GM12878 (cell line): ENCODE results near the gene IFI27L1. TPM values are rescaled to one million over a fixed set of nuclear protein-coding genes. Genes with fewer than 3 reads are reported as not detected.

Experiments
- ATAC-seq: fragments of 200-7000 bp; cut with Tn5 transposase; 3 replicates; pipeline ENCODE4 v1.9.1; 2020; ENCODE audit warnings: mild to moderate bottlenecking, moderate library complexity
- BruUV-seq: library from RNA; stranded (reverse); fragments of 400-500 nt; replicated peaks from 2 replicates; lab custom pipeline; 2021; lab: Mats Ljungman, UMichigan
- CTCF ChIA-PET: fragments of 300-600 bp; sonication (Branson Sonifier 250); formaldehyde crosslinking; extraction: SDS; loops from one replicate; lab custom pipeline; 2021; ENCODE audit warnings: inconsistent platforms; lab: Yijun Ruan, JAX
- POLR2A ChIA-PET: fragments of 350-600 bp; formaldehyde crosslinking; extraction: SDS; loops from one replicate; lab custom pipeline; 2021; ENCODE audit warnings: inconsistent platforms; lab: Charles Lee
- RAD21 ChIA-PET: fragments of 300-600 bp; sonication (Branson Sonifier 250); formaldehyde crosslinking; loops from one replicate; lab custom pipeline; 2023; ENCODE audit warnings: antibody characterized with exemption; ENCODE audit not compliant: unreplicated experiment; lab: Charles Lee
- SMC1A ChIA-PET: fragments of 300-600 bp; sonication (Branson Sonifier 250); formaldehyde crosslinking; loops from one replicate; lab custom pipeline; 2023; ENCODE audit not compliant: unreplicated experiment, uncharacterized antibody; lab: Charles Lee
- DNase-seq: peaks from one replicate; pipeline ENCODE4 v3.0.0-alpha.2; 2011; ENCODE audit warnings: low read depth, low spot score
- FAIRE-seq: peaks from 3 replicates; lab custom pipeline; 2011; peaks lifted over from hg19 to GRCh38; lab: Jason Lieb, UNC
- H2AFZ ChIP-seq: 2 replicates; pipeline ENCODE4 v1.6.0; 2011; ENCODE audit warnings: low read depth, low read length, control low read depth; ENCODE audit not compliant: control insufficient read depth
- H3K27ac ChIP-seq: 2 replicates; pipeline ENCODE4 v1.5.1; 2011; ENCODE audit warnings: control low read depth; ENCODE audit not compliant: control insufficient read depth, insufficient read depth
- H3K27me3 ChIP-seq, 2 experiments: replicated peaks in 1 of 2; 2 replicates each; pipeline versions ENCODE4 v1.6.0 to v1.6.1; 2011; ENCODE audit warnings: low read length in 1 of 2; ENCODE audit not compliant: control insufficient read depth in 2 of 2, insufficient read depth in 2 of 2
- H3K36me3 ChIP-seq, 2 experiments: 2 replicates each; pipeline ENCODE4 v1.5.1; 2011; ENCODE audit warnings: low read length in 1 of 2; ENCODE audit not compliant: control insufficient read depth in 2 of 2, insufficient read depth in 2 of 2
- H3K4me1 ChIP-seq: 2 replicates; pipeline ENCODE4 v1.6.1; 2011; ENCODE audit warnings: mild to moderate bottlenecking, low read length, moderate library complexity, mixed read lengths; ENCODE audit not compliant: control insufficient read depth, insufficient read depth
- H3K4me2 ChIP-seq: 2 replicates; pipeline ENCODE4 v1.6.0; 2011; ENCODE audit warnings: control low read depth; ENCODE audit not compliant: control insufficient read depth, insufficient read depth
- H3K4me3 ChIP-seq: fragments of 200-600 bp; sonication (generic); 2 replicates; pipeline ENCODE4 v1.5.1; 2016
- H3K79me2 ChIP-seq: 2 replicates; pipeline ENCODE4 v1.6.0; 2011; ENCODE audit warnings: low read length; ENCODE audit not compliant: control insufficient read depth, insufficient read depth
- H3K9ac ChIP-seq: 2 replicates; pipeline ENCODE4 v1.8.0; 2011; ENCODE audit warnings: low read length, control low read depth, mixed read lengths; ENCODE audit not compliant: control insufficient read depth, insufficient read depth
- H3K9me3 ChIP-seq: replicated peaks from 3 replicates; pipeline ENCODE4 v1.5.1; 2011; ENCODE audit warnings: mild to moderate bottlenecking, low read length; ENCODE audit not compliant: control insufficient read depth, insufficient read depth
- H4K20me1 ChIP-seq: 2 replicates; pipeline ENCODE4 v1.6.0; 2011; ENCODE audit not compliant: control insufficient read depth, insufficient read depth
- ASH2L ChIP-seq: fragments of 300-600, 200-600 bp; sonication (generic); IDR thresholded peaks from 2 replicates; pipeline ENCODE4 v1.6.1; 2017; ENCODE audit warnings: low read depth, mild to moderate bottlenecking, borderline replicate concordance
- CREB1 ChIP-seq: IDR thresholded peaks from 2 replicates; pipeline ENCODE4 v1.6.1; 2012; ENCODE audit warnings: low read depth, mild to moderate bottlenecking, inconsistent platforms
- DPF2 ChIP-seq: fragments of 450-650 bp; IDR thresholded peaks from 2 replicates; pipeline ENCODE4 v1.6.1; 2017; ENCODE audit warnings: mild to moderate bottlenecking
- ETV6 ChIP-seq, 2 experiments: fragments of 450-650 bp in 1 of 2; IDR thresholded peaks in 1 of 2; conservative IDR thresholded peaks in 1 of 2; 2 replicates each; pipeline ENCODE4 v1.6.1; 2014; ENCODE audit warnings: antibody characterized with exemption in 1 of 2, borderline replicate concordance in 1 of 2, low read depth in 1 of 2, mild to moderate bottlenecking in 1 of 2, moderate library complexity in 1 of 2
- FOXK2 ChIP-seq: fragments of 450-650 bp; IDR thresholded peaks from 2 replicates; pipeline ENCODE4 v1.6.1; 2017; ENCODE audit warnings: mild to moderate bottlenecking, moderate library complexity
- MTA2 ChIP-seq: fragments of 450-650 bp; IDR thresholded peaks from 2 replicates; pipeline ENCODE4 v1.6.1; 2016; ENCODE audit warnings: low read depth, mild to moderate bottlenecking, moderate library complexity
- MYC ChIP-seq: IDR thresholded peaks from 2 replicates; pipeline ENCODE4 v1.6.1; 2011; ENCODE audit warnings: mild to moderate bottlenecking, low read length, moderate library complexity, inconsistent platforms; ENCODE audit not compliant: insufficient read depth, insufficient replicate concordance, insufficient read length, severe bottlenecking
- NFYB ChIP-seq: IDR thresholded peaks from 2 replicates; pipeline ENCODE4 v1.6.1; 2011; ENCODE audit warnings: low read depth, mild to moderate bottlenecking, low read length, improper control_type of control experiment, moderate library complexity; ENCODE audit not compliant: insufficient read depth
- NR2C1 ChIP-seq: fragments of 450-650 bp; IDR thresholded peaks from 2 replicates; pipeline ENCODE4 v1.6.1; 2017; ENCODE audit warnings: antibody characterized with exemption, mild to moderate bottlenecking, moderate library complexity
- PAX5 ChIP-seq: IDR thresholded peaks from 2 replicates; pipeline ENCODE4 v1.6.1; 2011; ENCODE audit warnings: low read depth, low read length, borderline replicate concordance
- PAX8 ChIP-seq: fragments of 450-650 bp; IDR thresholded peaks from 2 replicates; pipeline ENCODE4 v1.6.1; 2017; ENCODE audit warnings: mild to moderate bottlenecking, moderate library complexity
- PML ChIP-seq: IDR thresholded peaks from 2 replicates; pipeline ENCODE4 v1.6.1; 2012; ENCODE audit warnings: low read length, inconsistent platforms
- RCOR1 ChIP-seq: conservative IDR thresholded peaks from 2 replicates; pipeline ENCODE4 v1.6.1; 2012; ENCODE audit warnings: low read depth, low read length, improper control_type of control experiment
- SPI1 ChIP-seq: IDR thresholded peaks from 2 replicates; pipeline ENCODE4 v1.6.1; 2011; ENCODE audit warnings: low read depth, mild to moderate bottlenecking, low read length, moderate library complexity, borderline replicate concordance; ENCODE audit not compliant: insufficient read depth
- YBX1 ChIP-seq: fragments of 450-650 bp; IDR thresholded peaks from 2 replicates; pipeline ENCODE4 v1.6.1; 2016; ENCODE audit warnings: antibody characterized with exemption
- ZBTB33 ChIP-seq: fragments of 450-650 bp; IDR thresholded peaks from 2 replicates; pipeline ENCODE4 v1.6.1; 2017; ENCODE audit warnings: mild to moderate bottlenecking
- ZNF207 ChIP-seq: fragments of 450-650 bp; IDR thresholded peaks from 2 replicates; pipeline ENCODE4 v1.6.1; 2014; ENCODE audit warnings: antibody characterized with exemption, mild to moderate bottlenecking, borderline replicate concordance
- ZSCAN29 ChIP-seq: fragments of 450-650 bp; IDR thresholded peaks from 2 replicates; pipeline ENCODE4 v1.6.1; 2017; ENCODE audit warnings: mild to moderate bottlenecking, moderate library complexity
- WGBS: methylation state at CpG from one replicate; pipeline ENCODE4 v1.1.6; 2016; ENCODE audit warnings: low lambda C conversion rate; ENCODE audit not compliant: insufficient replicate concordance, insufficient coverage; ENCODE audit errors: missing lambda C conversion rate; 5-methylcytosine and 5-hydroxymethylcytosine counted together
- in situ Hi-C: fragments of 300-500 bp; cut with MboI; formaldehyde crosslinking; loops from 9 replicates; pipeline ENCODE4 v1.14.3; 2018; ENCODE audit warnings: mixed read lengths
- intact Hi-C: fragments of 100-400 bp; cut with micrococcal nuclease; formaldehyde crosslinking; loops from one replicate; pipeline ENCODE4 v1.14.2; 2022; ENCODE audit not compliant: unreplicated experiment
- polyA plus RNA-seq, 11 experiments: library from polyadenylated mRNA; depleted of rRNA in 4 of 11; unstranded in 6 of 11; stranded (reverse) in 5 of 11; fragments of >200 nt; fragmentation: Nextera tagmentation in 4 of 11; fragmentation: Illumina TruSeq in 1 of 11; extraction: Ambion mirVana in 4 of 11; extraction: Trizol in 1 of 11; gene quantifications; 1 replicate in 1 of 11; 2 replicates in 10 of 11; pipeline versions ENCODE4 v1.2.1 to v1.2.3, GENCODE V29; 2011 to 2016; ENCODE audit warnings: inconsistent platforms in 2 of 11, missing spikeins in 2 of 11, low read depth in 1 of 11
- total RNA-seq, 4 experiments: library from RNA; depleted of rRNA in 3 of 4; stranded (reverse); fragments of >200 nt in 3 of 4; fragmentation: Illumina TruSeq in 1 of 4; extraction: Trizol in 1 of 4; gene quantifications; 2 replicates each; pipeline versions ENCODE4 v1.2.1 to v1.2.3, GENCODE V29; 2013 to 2021
- TF ChIP-seq, protein P1 (sequence below): fragments of 450-650 bp; formaldehyde crosslinking; IDR thresholded peaks from 2 replicates; pipeline ENCODE4 v1.4.0; 2022; ENCODE audit warnings: mild to moderate bottlenecking, moderate library complexity

The IFI27L1 gene
- total and polyA plus RNA-seq, 10 of the 15 experiments (the other 5 are each of a cell fraction or from before 2014, with no cell fraction given) = 17.4 to 38.8 (median 27.6) TPM

GRCh38 chr14:94101748-94102147, 20.6 kb downstream of the IFI27L1 start:
- H3K36me3 ChIP-seq = no peaks in the 10 kb centered on the region; a peak in 1 of 4 replicates
- ChIA-PET SMC1A (no interaction called here), RAD21 (no interaction called here)
- no peaks in the 10 kb centered on the region for H3K79me2 ChIP-seq
- intact Hi-C loops = no loop called here
- H3K4me2 ChIP-seq = no peak overlapping the region
- H3K4me3 ChIP-seq = no peak overlapping the region
- no peaks in the 10 kb centered on the region for H3K9me3 ChIP-seq
- no peak for TF ChIP-seq ZSCAN29
- TF ChIP-seq FOXK2 = no peak
- TF ChIP-seq ZBTB33 = no peak
- no peak for TF ChIP-seq NFYB
- no peak for TF ChIP-seq PAX8
- TF ChIP-seq ASH2L = no peak
- TF ChIP-seq NR2C1 = no peak
- no peak for TF ChIP-seq ETV6 (conservative IDR thresholded peaks at IDR 0.05 in 1 of 2, IDR thresholded peaks at IDR 0.05 in 1 of 2; ENCODE audit: borderline replicate concordance in 1 of 2, low read depth in 1 of 2)
- TF ChIP-seq MYC = no peak
- TF ChIP-seq MTA2 = no peak
- TF ChIP-seq DPF2 = no peak
- no peak for TF ChIP-seq SPI1
- no peak for TF ChIP-seq PAX5
- no peak for TF ChIP-seq PML
- TF ChIP-seq YBX1 = no peak
- TF ChIP-seq ZNF207 = no peak
- TF ChIP-seq, protein P1, sequence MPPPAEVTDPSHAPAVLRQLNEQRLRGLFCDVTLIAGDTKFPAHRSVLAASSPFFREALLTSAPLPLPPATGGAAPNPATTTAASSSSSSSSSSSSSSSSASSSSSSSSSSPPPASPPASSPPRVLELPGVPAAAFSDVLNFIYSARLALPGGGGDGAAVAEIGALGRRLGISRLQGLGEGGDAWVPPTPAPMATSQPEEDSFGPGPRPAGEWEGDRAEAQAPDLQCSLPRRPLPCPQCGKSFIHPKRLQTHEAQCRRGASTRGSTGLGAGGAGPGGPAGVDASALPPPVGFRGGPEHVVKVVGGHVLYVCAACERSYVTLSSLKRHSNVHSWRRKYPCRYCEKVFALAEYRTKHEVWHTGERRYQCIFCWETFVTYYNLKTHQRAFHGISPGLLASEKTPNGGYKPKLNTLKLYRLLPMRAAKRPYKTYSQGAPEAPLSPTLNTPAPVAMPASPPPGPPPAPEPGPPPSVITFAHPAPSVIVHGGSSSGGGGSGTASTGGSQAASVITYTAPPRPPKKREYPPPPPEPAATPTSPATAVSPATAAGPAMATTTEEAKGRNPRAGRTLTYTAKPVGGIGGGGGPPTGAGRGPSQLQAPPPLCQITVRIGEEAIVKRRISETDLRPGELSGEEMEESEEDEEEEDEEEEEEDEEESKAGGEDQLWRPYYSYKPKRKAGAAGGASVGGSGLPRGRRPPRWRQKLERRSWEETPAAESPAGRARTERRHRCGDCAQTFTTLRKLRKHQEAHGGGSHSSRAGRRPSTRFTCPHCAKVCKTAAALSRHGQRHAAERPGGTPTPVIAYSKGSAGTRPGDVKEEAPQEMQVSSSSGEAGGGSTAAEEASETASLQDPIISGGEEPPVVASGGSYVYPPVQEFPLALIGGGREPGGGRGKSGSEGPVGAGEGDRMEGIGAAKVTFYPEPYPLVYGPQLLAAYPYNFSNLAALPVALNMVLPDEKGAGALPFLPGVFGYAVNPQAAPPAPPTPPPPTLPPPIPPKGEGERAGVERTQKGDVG = no peak
- no peak for TF ChIP-seq CREB1
- TF ChIP-seq RCOR1 = no peak
- TF ChIP-seq, all 136 proteins: peak for 0
- Histone ChIP-seq H4K20me1 (no peaks in the 10 kb centered on the region), H3K4me1 (no peaks in the 10 kb centered on the region), H2AFZ (no peak overlapping the region), H3K27me3 (no peaks in the 10 kb centered on the region), H3K9ac (no peak overlapping the region), H3K27ac (no peak overlapping the region)
- BruUV-seq = no TSS peak
- no peak for FAIRE-seq
- CTCF ChIA-PET = no interaction called here
- no peak for ATAC-seq
- POLR2A ChIA-PET = no interaction called here
- DNase-seq = no peak
- WGBS = 86% methylated on average over 10 of the region's 10 CpGs
- in situ Hi-C loops = no loop called here
